Stimulated activated CD8-positive, alpha-beta memory T cell treated with anti-CD3 and anti-CD28 coated beads, Interleukin-2, amount 100 ng/mL, for 1 hour (primary cell): ENCODE results near the gene PRRT3.
"Not testable (repeated sequence)": the region's sequence is repeated elsewhere in the genome, so short reads cannot be mapped to it uniquely, and the experiment has no call there.

Experiments used
- DNase-seq, 2 donors: peaks; one replicate each; pipeline ENCODE4 v3.0.0-alpha.2; 2020; ENCODE audit warnings: low read depth in 2 of 2

The PRRT3 gene

GRCh38 chr3:9947025-9947995 lies 4.9 kb downstream of the PRRT3 start:
- DNase-seq, result no peak

GRCh38 chr3:9946112-9947024 lies 5.8 kb downstream of the PRRT3 start:
- peak; percentile 67 to 71 for DNase-seq

GRCh38 chr3:9945358-9945757 lies 6.8 kb downstream of the PRRT3 start:
- no peak for DNase-seq

- no peak for DNase-seq
Measured at GRCh38 chr3:9944271-9944670, 7.9 kb downstream of the PRRT3 start.

GRCh38 chr3:9942934-9943690 lies 9.1 kb downstream of the PRRT3 start:
- no peak for DNase-seq

- no peak for DNase-seq
Measured at GRCh38 chr3:9942164-9942563, 10.0 kb downstream of the PRRT3 start.

- DNase-seq, result no peak
Measured at GRCh38 chr3:9940746-9941145, 11.5 kb downstream of the PRRT3 start.

GRCh38 chr3:9939906-9940305 lies 12.3 kb downstream of the PRRT3 start:
- not testable (repeated sequence) for DNase-seq

GRCh38 chr3:9938966-9939365 lies 13.2 kb downstream of the PRRT3 start:
- no peak for DNase-seq

- DNase-seq, result no peak
Measured at GRCh38 chr3:9937486-9938238, 14.5 kb downstream of the PRRT3 start.

GRCh38 chr3:9935966-9936510 lies 16.2 kb downstream of the PRRT3 start:
- DNase-seq, result no peak

- no peak for DNase-seq
Measured at GRCh38 chr3:9934993-9935392, 17.2 kb downstream of the PRRT3 start.

- DNase-seq, result no peak
Measured at GRCh38 chr3:9934235-9934621, 18.0 kb downstream of the PRRT3 start.

- DNase-seq, result peak; percentile 94 to 96
Measured at GRCh38 chr3:9933561-9934234, 18.5 kb downstream of the PRRT3 start, which contains the start of gene CRELD1. CRELD1 (plus strand) TSS chr3:9933834; CDS start chr3:9934439, 605 bp downstream.

- DNase-seq, result peak; percentile 68 to 80
Measured at GRCh38 chr3:9932843-9933560, 19.2 kb downstream of the PRRT3 start.

GRCh38 chr3:9932535-9932842 lies 19.7 kb downstream of the PRRT3 start:
- DNase-seq, result no peak

- DNase-seq, result no peak
Measured at GRCh38 chr3:9930804-9931418, 21.3 kb downstream of the PRRT3 start.

- DNase-seq, result no peak
Measured at GRCh38 chr3:9928158-9928557, 24.1 kb downstream of the PRRT3 start.
